T follicular helper cell (primary cell): ENCODE measurements around the gene MRE11.
"Not testable (repeated sequence)": the region's sequence is repeated elsewhere in the genome, so short reads cannot be mapped to it uniquely, and the experiment has no call there.

Experiments used
- DNase-seq: peaks from one replicate; pipeline ENCODE4 v3.0.0-alpha.2; 2020; ENCODE audit warnings: low read depth

The MRE11 gene

GRCh38 chr11:94424011-94424410 lies 69.6 kb downstream of the MRE11 start:
- no peak for DNase-seq

DNA sequence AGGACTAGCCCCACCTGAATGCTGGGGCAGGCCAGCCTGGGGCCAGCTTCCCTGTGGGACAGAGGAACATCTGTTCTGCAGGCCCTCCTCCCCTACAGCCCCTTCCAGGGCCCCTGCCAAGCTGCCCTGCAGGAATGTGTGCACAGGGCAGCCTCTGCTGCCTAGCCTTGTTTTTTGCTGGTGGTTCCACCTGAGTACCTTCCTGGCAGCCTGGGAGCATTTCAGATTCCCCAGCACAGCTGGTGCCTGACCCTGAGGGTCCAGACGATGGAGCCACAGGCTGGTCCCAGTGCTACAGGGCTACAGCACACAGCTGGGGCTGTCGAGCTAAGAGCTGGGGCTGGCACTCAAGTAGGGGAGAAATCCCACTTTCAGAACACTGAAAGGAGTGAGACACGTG lies 70.1 kb downstream of the MRE11 start:
- no peak for DNase-seq

GRCh38 chr11:94418123-94418765 lies 75.4 kb downstream of the MRE11 start:
- no peak for DNase-seq

DNA sequence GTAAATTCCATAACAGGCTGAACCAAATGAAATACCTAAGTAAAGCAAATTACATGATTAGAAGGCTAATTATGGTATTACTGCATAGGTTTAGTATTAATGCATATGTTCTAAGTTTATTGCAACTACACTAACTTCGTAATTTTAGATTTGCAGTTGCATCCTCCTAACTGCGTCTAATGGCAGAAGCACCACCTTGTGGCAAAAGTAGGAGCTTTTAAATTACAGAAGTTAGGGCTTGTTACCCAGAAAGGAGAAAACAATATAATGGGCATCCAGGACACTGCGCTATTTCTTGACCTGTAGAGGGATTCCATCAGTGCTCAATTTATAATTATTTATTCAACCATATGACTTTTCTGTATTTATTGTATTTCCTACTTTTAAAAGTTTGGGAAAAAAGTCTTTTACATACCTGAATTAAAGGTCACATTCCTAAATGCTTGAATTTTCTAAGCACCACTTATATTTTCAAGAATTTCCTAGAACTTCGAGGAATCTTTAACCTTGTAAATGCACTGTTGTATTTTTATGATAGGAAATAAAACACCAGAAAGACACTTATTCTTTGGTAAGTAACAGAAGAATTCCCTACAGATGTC lies 76.2 kb downstream of the MRE11 start:
- DNase-seq: no peak

GRCh38 chr11:94405062-94405833 lies 88.4 kb downstream of the MRE11 start:
- DNase-seq: no peak

DNA sequence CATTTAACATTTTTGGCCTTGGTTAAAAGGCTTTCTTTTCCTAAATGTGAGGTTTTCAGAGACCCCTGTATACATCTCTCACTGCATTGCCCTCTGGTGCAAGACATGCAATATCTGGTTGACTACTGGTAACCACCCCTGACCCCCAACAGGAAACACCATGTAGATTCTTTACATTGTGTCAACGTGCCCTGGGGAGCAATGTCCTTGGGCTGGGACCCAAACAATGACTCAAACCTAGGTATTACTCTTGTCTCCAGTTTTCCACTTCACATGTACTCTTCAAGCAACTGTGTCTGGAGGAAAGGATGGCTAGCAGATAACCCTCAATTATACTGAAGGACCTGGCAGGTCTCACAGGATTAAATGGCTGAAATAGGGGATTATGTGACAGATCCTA lies 91.3 kb downstream of the MRE11 start:
- DNase-seq: no peak

- DNase-seq: no peak
Measured at GRCh38 chr11:94401773-94402265, 91.8 kb downstream of the MRE11 start.

DNA sequence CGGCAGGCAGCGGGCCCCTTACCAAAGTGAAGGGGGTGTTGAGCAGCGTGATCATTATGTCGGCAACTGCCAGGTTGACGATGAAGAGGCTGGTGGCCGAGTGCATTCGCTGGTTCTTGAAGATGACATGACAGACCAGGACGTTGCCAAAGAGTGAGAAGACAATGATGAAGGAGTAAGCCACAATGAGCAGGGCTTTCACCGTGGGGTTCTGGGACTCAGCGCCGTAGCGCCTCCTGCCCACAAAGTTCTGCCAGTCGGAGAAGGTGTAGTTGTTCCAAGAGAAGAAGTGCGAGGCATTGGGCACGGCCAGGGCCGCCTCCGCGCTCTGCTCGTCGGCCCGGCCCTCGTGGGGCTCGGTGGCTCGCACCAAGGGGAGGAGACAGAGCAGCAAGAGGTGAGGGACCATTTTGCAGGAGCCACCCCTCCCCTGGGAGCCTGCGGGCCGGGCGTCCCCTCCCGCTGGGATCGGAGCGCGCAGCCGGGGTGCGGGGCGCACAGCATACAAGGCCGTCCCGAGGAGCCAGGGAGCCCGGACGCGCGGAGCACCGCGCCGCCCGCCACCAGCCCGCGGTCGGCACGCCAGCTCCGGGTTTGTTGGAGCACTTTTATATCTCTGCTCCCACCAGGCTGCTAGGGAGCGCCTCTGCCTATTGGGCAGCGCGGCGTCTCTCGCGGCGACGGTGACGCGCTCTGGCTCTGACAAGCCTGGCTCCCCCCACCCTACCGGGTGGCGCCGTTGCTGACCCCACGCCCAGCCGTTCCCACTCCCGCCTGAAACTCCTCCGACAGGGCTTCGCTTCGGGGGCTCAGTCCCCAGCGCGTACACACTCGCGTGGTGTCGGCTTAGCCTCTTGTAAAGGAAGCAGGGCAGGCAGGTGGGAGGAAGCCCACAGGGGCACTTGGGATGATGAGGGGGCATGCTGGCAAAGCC lies 92.5 kb downstream of the MRE11 start, which contains the start of gene GPR83:
TSS of gene GPR83 (minus strand) at position 581 of the 934 bp plus-strand sequence. CDS start at position 409, 172 bp downstream.
- DNase-seq: no peak

GRCh38 chr11:94400457-94400838 lies 93.2 kb downstream of the MRE11 start:
- DNase-seq: no peak

- no peak for DNase-seq
Measured at GRCh38 chr11:94400050-94400449, 93.6 kb downstream of the MRE11 start.

GRCh38 chr11:94398101-94398500 lies 95.5 kb downstream of the MRE11 start:
- DNase-seq: no peak

GRCh38 chr11:94396282-94396681 lies 97.4 kb downstream of the MRE11 start:
- DNase-seq: no peak

DNA sequence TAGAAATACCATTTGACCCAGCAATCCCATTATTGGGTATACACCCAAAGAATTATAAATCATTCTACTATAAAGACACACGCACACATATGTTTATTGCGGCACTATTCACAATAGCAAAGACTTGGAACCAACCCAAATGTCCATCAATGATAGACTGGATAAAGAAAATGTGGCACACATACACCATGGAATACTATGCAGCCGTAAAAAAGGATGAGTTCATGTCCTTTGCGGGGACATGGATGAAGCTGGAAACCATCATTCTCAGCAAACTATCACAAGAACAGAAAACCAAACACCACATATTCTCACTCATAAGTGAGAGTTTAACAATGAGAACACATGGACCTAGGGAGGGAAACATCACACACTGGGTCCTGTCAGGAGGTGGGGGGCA lies 101.7 kb downstream of the MRE11 start:
- not testable (repeated sequence) for DNase-seq

DNA sequence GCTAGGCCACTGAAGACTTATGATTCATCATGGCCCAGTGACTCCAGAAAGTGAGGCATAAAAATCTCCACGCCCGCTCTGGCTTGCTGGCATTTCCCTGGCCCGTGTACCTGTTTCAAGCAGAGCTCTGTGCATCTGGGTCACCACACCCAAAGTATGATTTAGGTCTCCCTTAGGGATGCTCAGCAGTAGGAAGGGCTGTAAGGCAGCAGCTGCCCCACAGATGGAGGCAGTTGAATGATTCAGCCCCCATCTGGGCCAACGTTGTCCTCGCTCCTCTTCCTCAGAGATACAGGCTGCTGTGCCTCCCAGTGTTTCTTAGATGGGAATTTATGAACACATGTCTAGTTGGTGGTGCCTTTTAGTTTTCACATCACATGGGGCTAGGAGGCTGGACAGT lies 114.0 kb downstream of the MRE11 start:
- no peak for DNase-seq

DNA sequence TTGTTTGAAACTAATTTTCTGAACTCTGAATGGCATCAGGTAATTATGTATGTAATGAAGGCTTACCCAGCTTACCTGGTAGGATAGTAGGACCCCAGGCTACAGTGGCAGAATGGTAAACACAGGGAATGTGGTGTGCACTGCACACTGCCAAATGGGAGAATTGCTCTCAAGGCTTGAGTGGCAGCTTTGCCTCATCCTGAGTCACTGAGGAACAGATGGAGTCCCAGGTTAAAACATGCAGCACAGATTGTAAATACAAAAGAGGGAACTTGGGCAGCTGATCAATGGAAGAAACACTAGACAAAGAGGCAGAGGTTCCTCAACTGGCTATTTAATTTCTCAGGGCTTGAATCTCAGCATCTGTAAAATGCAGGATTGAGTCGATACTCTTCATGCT lies 116.8 kb downstream of the MRE11 start:
- DNase-seq: no peak

- DNase-seq: not testable (repeated sequence)
Measured at GRCh38 chr11:94370576-94370975, 123.1 kb downstream of the MRE11 start.
